GM13977 (cell line): Measurements from ENCODE around the gene LRRC47.

Source experiments
- DNase-seq: peaks from one replicate; pipeline ENCODE4 v3.0.0; 2012; ENCODE audit warnings: low spot score
- CTCF ChIP-seq: IDR thresholded peaks from 2 replicates; pipeline ENCODE4 v1.5.1; 2012; ENCODE audit warnings: mild to moderate bottlenecking, control low read depth; ENCODE audit not compliant: insufficient read depth; ENCODE audit errors: extremely low read depth, missing control alignments
- in situ Hi-C: fragments of 300-500 bp; cut with MboI; formaldehyde crosslinking; loops from one replicate; pipeline ENCODE4 v1.12.0; 2022; ENCODE audit warnings: low sequenced_read_pairs, low pct_unique_long_range_greater_than_20kb, mixed read lengths, inconsistent platforms; ENCODE audit not compliant: unreplicated experiment

The LRRC47 gene

GRCh38 chr1:3778590-3779264 lies 17.6 kb downstream of the LRRC47 start:
- in situ Hi-C loops, result no loop called here
- no peak for TF ChIP-seq CTCF
- DNase-seq, result no peak

GRCh38 chr1:3777647-3778589 lies 18.4 kb downstream of the LRRC47 start:
- in situ Hi-C loops, result no loop called here
- no peak for TF ChIP-seq CTCF
- DNase-seq, result no peak

- DNase-seq, result no peak
- in situ Hi-C loops, result no loop called here
- TF ChIP-seq CTCF, result no peak
Observed at GRCh38 chr1:3777078-3777547, 19.2 kb downstream of the LRRC47 start.

GRCh38 chr1:3776231-3776961 lies 19.9 kb downstream of the LRRC47 start:
- in situ Hi-C loops, result no loop called here
- DNase-seq, result peak; percentile 23
- TF ChIP-seq CTCF, result no peak

- DNase-seq, result peak; percentile 86
- TF ChIP-seq CTCF, result peak; percentile 65
- in situ Hi-C loops, result no loop called here
Observed at GRCh38 chr1:3775490-3776230, 20.6 kb downstream of the LRRC47 start.
